HG02610 (cell line): ENCODE measurements around the gene TOB1.
A peak's percentile ranks its signal among the peaks of the same experiment; 100 is the strongest.
"Not testable (repeated sequence)": the region's sequence is repeated elsewhere in the genome, so short reads cannot be mapped to it uniquely, and the experiment has no call there.

Experiments
- ATAC-seq: cut with Tn5 transposase; IDR thresholded peaks from one replicate; pipeline ENCODE4 v1.9.1; 2021; ENCODE audit warnings: mild to moderate bottlenecking, moderate library complexity; ENCODE audit not compliant: unreplicated experiment

TOB1 gene

DNA sequence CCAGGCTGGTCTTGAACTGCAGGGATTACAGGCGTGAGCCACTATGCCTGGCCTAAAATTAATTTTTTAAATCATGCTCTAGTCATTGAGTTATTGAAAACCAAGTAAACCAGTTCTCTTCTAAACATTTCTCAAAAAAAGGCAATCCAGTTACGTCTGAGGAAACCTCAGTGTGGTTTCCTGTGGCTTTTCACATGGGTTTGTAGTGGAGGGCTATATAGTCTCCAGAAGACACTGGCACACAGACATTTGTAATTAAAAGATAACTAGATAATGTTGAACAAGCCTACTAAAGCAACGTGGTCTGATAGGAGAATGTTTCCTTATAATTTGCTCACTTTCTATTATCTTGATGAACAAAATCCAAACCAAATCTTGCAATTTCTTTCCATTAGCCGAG is 5.2 kb upstream of the TOB1 start:
- ATAC-seq = no peak

GRCh38 chr17:50868602-50869001 is 2.4 kb upstream of the TOB1 start:
- no peak for ATAC-seq

GRCh38 chr17:50868140-50868438 is 1.9 kb upstream of the TOB1 start:
- ATAC-seq = no peak

DNA sequence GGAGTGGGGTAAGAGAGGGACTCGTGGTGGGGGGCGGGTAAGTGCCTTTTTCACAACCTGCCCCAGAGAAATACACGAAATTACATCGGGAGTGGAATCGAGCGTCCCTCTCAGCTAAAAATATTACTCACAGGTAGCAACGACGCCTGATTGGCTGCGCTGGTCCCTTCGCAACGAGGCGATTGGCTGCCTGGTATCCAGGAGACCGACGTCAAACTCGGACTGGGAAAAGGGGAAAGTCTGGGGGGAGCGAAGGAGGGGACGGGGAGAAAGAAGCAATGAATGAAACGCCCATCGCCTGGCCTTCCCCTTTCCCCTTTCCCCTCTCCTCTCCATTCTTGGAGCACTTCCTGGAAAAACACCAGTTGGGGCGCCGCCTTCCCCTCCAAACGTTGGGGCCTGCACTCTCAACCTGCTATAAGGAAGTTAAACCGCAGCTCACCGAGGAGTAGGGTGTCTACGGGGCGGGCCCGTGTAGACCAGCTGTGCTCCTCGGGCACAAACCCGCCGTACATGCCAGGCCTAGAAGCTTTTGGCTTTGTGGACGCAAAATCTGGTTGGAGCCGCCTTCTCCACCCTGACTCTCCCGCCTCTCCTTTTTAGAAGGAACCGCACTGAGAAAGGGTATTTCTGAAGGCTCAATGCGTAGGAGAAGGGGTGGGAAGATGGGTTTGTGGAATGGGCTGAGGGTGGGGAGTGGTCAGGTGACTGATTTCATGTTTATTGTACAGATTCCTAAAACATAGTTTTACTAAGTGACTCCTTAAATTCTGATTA is 1.4 kb upstream of the TOB1 start:
- peak; percentile 41 for ATAC-seq

- peak; percentile 12 for ATAC-seq
Measured at GRCh38 chr17:50866950-50867362, 802 bp upstream of the TOB1 start.

GRCh38 chr17:50865868-50866260 is 290 bp downstream of the TOB1 start:
- ATAC-seq = peak; percentile 6

DNA sequence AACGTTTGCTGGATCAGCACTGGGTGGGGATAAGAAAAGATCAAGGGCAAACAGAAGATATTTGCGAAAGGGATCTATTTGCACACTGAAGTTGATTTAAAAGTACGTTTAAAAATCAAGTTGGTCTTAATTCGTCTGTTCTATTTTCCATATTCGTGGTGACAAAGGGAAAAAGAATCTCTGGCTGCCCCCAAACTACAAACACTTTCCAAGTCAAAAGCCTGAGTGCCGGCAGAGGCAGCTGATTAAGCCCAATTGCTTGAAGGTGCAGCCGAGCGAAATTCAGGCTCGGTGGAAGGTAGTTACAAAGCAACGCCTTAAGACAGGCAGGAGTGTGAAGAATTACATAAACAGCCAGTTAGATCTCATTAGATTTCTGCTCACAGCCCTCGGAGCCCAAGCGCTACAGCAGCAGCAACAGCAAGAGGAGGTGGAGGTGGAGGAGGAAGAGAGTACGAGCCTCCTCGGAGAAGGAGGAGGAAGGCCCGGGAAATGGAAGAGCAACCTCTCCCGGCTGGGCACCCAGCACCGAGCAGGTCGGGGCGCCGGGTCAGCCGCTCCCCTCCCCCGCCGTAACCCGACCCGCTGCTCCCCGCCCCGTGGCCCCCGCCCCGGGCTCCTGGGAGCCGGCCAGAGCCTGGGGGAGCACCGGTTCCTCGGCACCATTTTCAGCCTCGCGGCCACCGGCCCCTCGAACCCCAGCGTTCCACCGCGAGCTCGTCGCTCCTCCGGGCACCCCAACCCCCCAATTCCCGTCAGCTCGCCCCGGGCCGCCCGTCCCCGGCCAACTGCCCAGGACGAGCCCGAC is 890 bp downstream of the TOB1 start:
- ATAC-seq = peak; percentile 0

DNA sequence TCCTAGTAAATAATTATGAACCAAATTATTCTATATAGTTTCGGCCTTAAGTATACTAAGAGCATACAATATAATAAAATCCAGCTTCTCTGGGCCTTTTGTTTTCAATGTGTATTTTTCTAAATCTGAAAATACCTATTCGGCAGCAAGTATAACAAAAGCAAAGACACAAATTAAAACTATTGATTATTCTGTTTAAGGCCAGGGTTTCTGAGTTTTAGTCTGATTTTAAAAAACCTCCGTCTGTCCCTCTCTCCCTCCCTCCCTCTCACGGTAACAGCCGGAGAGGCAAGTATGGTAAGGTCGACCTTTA is 1.5 kb downstream of the TOB1 start:
- ATAC-seq = no peak

GRCh38 chr17:50863931-50864330 is 2.2 kb downstream of the TOB1 start:
- no peak for ATAC-seq

DNA sequence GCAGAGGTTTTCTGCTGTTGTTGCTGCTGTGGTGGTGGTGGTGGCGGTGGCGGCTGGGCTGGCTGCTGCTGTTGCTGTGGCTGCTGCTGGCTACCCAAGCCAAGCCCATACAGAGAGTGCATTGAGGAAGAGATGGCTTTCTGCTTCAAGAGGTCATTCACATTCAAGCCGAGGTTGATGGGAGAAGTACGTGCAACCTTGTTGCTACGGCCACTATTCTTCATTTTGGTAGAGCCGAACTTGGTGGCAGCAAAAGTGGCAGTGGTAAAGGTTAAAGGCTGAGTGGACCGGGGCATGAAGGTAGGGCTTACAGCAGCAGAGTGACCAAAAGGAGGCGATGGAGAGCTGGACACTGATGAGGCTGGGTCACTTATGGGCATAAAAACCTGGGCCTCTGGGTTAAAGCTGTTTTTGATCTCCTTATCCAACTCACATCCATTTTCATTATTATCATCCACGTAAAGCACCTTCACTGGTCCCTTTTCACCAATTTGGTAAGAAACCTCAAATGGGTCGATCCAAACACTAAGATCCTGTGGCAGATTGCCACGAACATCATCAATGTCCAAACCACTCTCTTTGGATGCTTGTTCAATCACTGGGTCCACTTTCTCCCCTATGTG is 2.8 kb downstream of the TOB1 start:
- no peak for ATAC-seq

GRCh38 chr17:50861822-50862528 is 4.2 kb downstream of the TOB1 start:
- ATAC-seq = no peak

DNA sequence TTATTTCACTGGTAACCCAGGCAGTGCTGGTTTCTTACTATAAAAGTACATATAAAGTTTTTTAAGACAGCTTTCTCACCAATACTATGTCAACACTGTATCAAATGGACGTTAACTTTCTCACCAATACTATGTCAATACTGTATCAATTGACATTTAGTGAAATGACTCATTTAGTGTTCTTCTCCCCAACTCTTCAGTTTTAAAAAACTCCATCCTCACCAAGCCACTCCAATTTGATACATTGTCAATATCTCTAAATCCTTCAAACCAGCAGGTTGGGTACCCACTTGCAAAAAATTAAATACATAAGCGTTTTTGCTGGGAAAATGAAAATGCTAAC is 4.8 kb downstream of the TOB1 start:
- ATAC-seq = no peak

GRCh38 chr17:50859727-50860126 is 6.4 kb downstream of the TOB1 start:
- not testable (repeated sequence) for ATAC-seq

GRCh38 chr17:50858486-50859225 is 7.5 kb downstream of the TOB1 start:
- no peak for ATAC-seq

DNA sequence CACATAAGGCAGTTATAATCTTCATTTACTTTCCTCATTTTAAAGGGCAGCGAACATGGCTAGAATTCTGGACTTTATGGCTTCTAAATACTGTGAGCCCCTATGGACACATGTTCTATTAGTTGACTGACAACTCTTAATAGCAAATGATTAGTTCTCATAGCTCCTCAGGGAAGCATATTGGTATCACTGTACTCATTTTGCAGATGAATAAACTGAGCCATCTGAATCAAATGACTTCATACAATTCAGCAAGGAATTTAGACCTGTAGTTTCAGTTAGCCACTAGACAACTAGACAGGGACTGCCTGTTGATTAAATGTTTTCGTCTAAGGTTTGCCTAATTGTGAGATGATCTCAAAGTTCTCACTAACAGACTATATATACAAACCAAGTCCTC is 9.7 kb downstream of the TOB1 start:
- no peak for ATAC-seq

- no peak for ATAC-seq
Measured at GRCh38 chr17:50855708-50856330, 10.3 kb downstream of the TOB1 start.

- ATAC-seq = no peak
Measured at GRCh38 chr17:50853781-50854180, 12.4 kb downstream of the TOB1 start.

DNA sequence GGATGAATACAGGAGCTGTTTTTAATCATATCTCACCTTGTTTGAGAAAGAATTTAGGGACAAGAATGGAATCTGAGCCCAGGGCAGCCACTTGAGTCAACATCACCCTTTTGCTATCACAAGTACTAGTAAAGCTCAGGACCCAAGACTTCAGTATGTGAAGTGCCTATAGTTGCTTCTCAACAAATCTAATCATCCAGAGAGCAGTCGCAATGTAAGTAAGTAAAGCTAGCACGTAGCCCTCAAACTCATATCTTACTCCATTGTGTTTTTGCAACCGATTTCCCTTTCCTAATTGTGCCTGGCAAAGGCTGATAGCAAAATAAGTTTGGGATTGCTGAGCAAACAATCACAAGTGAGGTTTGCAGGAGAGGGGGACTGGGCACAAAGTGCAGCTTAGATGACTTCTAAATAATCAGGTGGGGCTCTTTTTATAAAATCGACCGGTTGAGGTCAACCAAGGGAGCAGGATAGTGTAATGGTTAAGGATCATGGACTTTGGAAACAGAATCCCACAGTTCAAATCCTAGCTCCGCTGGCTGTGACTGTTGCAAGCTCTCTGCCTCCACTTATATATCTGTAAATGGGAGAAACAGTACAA is 13.0 kb downstream of the TOB1 start:
- ATAC-seq = no peak

DNA sequence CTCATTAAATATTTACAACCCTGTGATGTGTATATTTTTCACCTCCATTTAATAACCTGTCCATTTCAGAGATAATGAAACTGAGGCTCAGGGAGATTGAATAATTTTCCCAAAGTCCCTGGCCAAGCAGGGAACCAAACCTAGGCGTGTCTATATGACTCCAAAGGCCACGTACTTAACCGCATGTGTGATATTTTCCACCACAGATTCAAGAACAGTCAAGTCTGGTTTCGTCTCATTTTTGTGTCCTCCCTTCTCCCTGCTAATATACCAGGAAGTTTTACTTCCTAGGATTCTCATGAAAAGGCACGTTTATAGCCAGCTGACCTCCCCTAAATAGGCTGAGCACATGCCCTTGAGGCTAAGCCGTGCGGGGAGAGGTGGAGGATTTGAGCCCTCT is 15.5 kb downstream of the TOB1 start:
- ATAC-seq = no peak

DNA sequence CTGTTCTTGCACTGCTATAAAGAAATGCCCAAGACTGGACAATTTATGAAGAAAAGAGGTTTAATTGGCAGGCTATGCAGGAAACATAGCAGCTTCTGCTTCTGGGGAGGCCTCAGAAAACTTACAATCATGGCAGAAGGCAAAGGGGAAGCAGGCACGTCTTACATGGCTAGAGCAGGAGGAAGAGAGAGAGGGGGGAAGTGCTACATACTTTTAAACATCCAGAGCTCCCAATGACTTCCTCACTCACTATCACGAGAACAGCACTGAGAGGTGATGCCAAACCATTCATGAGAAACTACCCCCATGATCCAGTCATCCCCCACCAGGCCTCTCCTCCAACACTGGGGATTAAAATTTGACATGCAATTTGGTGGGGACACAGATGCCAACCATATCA is 17.4 kb downstream of the TOB1 start:
- no peak for ATAC-seq
